Heart left ventricle (tissue), 16 donors: ENCODE measurements around the gene GCLC. TPM values are rescaled to one million over a fixed set of nuclear protein-coding genes. Genes with fewer than 3 reads are reported as not detected.
A peak's percentile ranks its signal among the peaks of the same experiment; 100 is the strongest.

ENCODE experiments used
- ATAC-seq, 4 donors: fragments of 200-7000 bp; cut with Tn5 transposase; one replicate each; pipeline ENCODE4 v1.9.1; 2020 to 2022; ENCODE audit warnings: moderate library complexity in 4 of 4, mild to moderate bottlenecking in 3 of 4, moderate number of reproducible peaks in 1 of 4
- DNase-seq, 5 donors: peaks; one replicate each; pipeline ENCODE4 v3.0.0-alpha.2; 2020
- H3K27ac ChIP-seq, 12 donors: fragments of 200-600 bp; sonication (generic) in 4 of 12; one replicate each; pipeline versions ENCODE4 v1.5.0 to v1.8.0; 2016 to 2022; ENCODE audit warnings: mild to moderate bottlenecking in 2 of 12
- H3K27me3 ChIP-seq, 9 donors: fragments of 200-600 bp; sonication (generic) in 2 of 9; one replicate each; pipeline versions ENCODE4 v1.5.1 to v1.8.0; 2016 to 2022; ENCODE audit warnings: mild to moderate bottlenecking in 3 of 9
- H3K36me3 ChIP-seq, 9 donors: fragments of 200-600 bp; sonication (generic) in 2 of 9; one replicate each; pipeline versions ENCODE4 v1.5.0 to v1.8.0; 2018 to 2022; ENCODE audit warnings: mild to moderate bottlenecking in 2 of 9
- H3K4me1 ChIP-seq, 12 donors: fragments of 200-600 bp; sonication (generic) in 4 of 12; one replicate each; pipeline versions ENCODE4 v1.5.0 to v1.8.0; 2016 to 2022; ENCODE audit warnings: mild to moderate bottlenecking in 3 of 12
- H3K4me3 ChIP-seq, 12 donors: fragments of 200-600 bp; sonication (generic) in 4 of 12; one replicate each; pipeline versions ENCODE4 v1.5.0 to v1.8.0; 2017 to 2022; ENCODE audit warnings: mild to moderate bottlenecking in 9 of 12, moderate library complexity in 4 of 12
- H3K9me3 ChIP-seq, 12 donors: fragments of 200-600 bp; sonication (generic) in 4 of 12; one replicate each; pipeline versions ENCODE4 v1.5.0 to v1.8.0; 2016 to 2022; ENCODE audit warnings: mild to moderate bottlenecking in 1 of 12
- CTCF ChIP-seq, 12 donors: fragments of 200-600 bp; sonication (generic) in 4 of 12; IDR thresholded peaks; one replicate each; pipeline versions ENCODE4 v1.5.0 to v1.8.0; 2018 to 2022; ENCODE audit warnings: antibody characterized with exemption in 12 of 12, mild to moderate bottlenecking in 5 of 12
- POLR2A ChIP-seq, 2 donors: fragments of 450-650 bp; IDR thresholded peaks; one replicate each; pipeline ENCODE4 v1.6.1; 2017; ENCODE audit warnings: antibody characterized with exemption in 2 of 2, mild to moderate bottlenecking in 2 of 2, moderate library complexity in 2 of 2
- WGBS, 4 donors: extraction: QIAGEN DNeasy Blood & Tissue Kit in 2 of 4; methylation state at CpG; one replicate each; pipeline versions ENCODE4 v1.1.5 to v1.1.7; 2013 to 2018; 5-methylcytosine and 5-hydroxymethylcytosine counted together
- intact Hi-C, 10 donors: fragments of 100-400 bp; cut with DNase I; formaldehyde crosslinking; loops; one replicate each; pipeline versions ENCODE4 v1.11.1 to v1.14.2; 2022
- polyA plus RNA-seq, 2 donors: library from polyadenylated mRNA; stranded (reverse); fragments of 200-250 nt; gene quantifications; one replicate each; pipeline ENCODE4 v1.2.3, GENCODE V29; 2013
- total RNA-seq, 9 donors: library from RNA; depleted of rRNA in 2 of 9; stranded (reverse); fragments of >200 nt in 2 of 9; fragmentation: NEBNext Ultra II Directional in 3 of 9; extraction: Animal tissue kit (Norgen Biotek cat#: 25700) in 3 of 9; gene quantifications; one replicate each; pipeline versions ENCODE4 v1.1.0 to v1.2.4, GENCODE V29; 2016 to 2023
- donor health status: ischemic (EF 13 %, LVEDD 7.1; RV severe dilation, severe dysfunction).
- donor health status: healthy with polysubstance abuse.
- donor health status: DM: no; HTN: yes; CAD: no.
- donor health status: DM: no; HTN: no; CAD: no.
- donor health status: ischemic (EF 25% LVEDD 6.9; RV normal size, moderate dysfunction).
- donor health status: ischemic (EF 25% LVEDD 5.7; RV mildly dilated, moderate dysfunction).
- donor health status: healthy.
- donor health status: DM: yes; HTN: yes; CAD: no.
- donor health status: ischemic (EF 35%, LVEDD 5.7; RV mildly dilated, moderate dysfunction).
- donor health status: nonischemic (EF 11% LVEDD 7.7; RV severe dilation, severe dysfunction).
- donor health status: DM: yes; HTN: yes; CAD: no.
- donor health status: PGD.
- donor health status: ischemic (EF 29% LVEDD 5.4; RV normal size, mild dysfunction).
- donor health status: nonischemic (EF 23%, LVEDD 6.1; RV moderate dilation, normal function).

Gene GCLC
- total and polyA plus RNA-seq, 11 donors: 8.1 to 42.9 (median 29.3) TPM

DNA sequence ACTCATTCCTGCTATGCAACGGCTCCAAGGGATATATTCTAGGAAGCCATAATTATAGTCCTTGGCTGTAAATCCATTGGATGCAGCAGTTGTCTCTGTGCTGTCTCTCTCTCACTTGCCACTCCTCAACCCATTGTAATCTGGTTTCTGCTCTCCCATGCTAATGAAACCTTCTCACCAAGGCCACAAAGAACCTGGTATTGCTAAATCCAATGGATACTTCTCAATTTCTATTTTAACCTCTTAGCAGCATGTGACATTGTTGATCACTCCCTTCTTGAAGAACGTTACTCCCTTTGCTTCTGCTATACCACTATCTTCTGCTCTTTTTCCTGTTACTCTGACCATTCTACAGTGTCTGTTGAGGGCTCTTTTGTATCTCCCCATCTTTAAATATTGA lies 39.8 kb upstream of the GCLC start:
- ATAC-seq (no peak), DNase-seq (no peak)
- peaks cover 0 to 4% (median 0%) of the 10 kb centered on the region in 9 donors for H3K27me3 ChIP-seq
- H3K9me3 ChIP-seq: no peaks in the 10 kb centered on the region
- H3K36me3 ChIP-seq: no peaks in the 10 kb centered on the region
- TF ChIP-seq CTCF (IDR thresholded peaks at IDR 0.05) (no peak), POLR2A (IDR thresholded peaks at IDR 0.05) (no peak)
- peak overlapping the region in 1 of 12 donors; percentile 56 for H3K27ac ChIP-seq
- 73 to 86% (median 81%) methylated on average over 2 of the region's 2 CpGs for WGBS, 4 donors
- no peak overlapping the region for H3K4me3 ChIP-seq
- peaks cover 0 to 45% (median 0%) of the 10 kb centered on the region in 12 donors for H3K4me1 ChIP-seq
- intact Hi-C loops: no loop called here

- intact Hi-C loops: no loop called here
Observed at GRCh38 chr6:53583451-53583850, 38.5 kb upstream of the GCLC start.

GRCh38 chr6:53582963-53583362 lies 38.1 kb upstream of the GCLC start:
- intact Hi-C loops: no loop called here
- Histone ChIP-seq H3K4me3 (no peak overlapping the region), H3K36me3 (no peaks in the 10 kb centered on the region), H3K4me1 (peaks cover 0 to 45% (median 0%) of the 10 kb centered on the region in 12 donors), H3K27ac (peak overlapping the region in 1 of 12 donors; percentile 61), H3K27me3 (no peaks in the 10 kb centered on the region), H3K9me3 (no peaks in the 10 kb centered on the region)
- no peak for TF ChIP-seq POLR2A (IDR thresholded peaks at IDR 0.05)
- TF ChIP-seq CTCF (IDR thresholded peaks at IDR 0.05): no peak
- DNase-seq: no peak
- ATAC-seq: no peak
- WGBS, 4 donors: 78 to 92% (median 89%) methylated on average over 2 of the region's 2 CpGs

More at GRCh38 chr6:53583451-53583850, 38.5 kb upstream of the GCLC start:
- Histone ChIP-seq H3K27me3 (no peaks in the 10 kb centered on the region), H3K36me3 (no peaks in the 10 kb centered on the region), H3K4me1 (peaks cover 0 to 45% (median 0%) of the 10 kb centered on the region in 12 donors), H3K9me3 (no peaks in the 10 kb centered on the region), H3K4me3 (no peak overlapping the region), H3K27ac (peak overlapping the region in 1 of 12 donors; percentile 61)
- no peak for DNase-seq
- 86 to 90% (median 87%) methylated on average over 3 of the region's 3 CpGs for WGBS, 4 donors
- no peak for TF ChIP-seq CTCF (IDR thresholded peaks at IDR 0.05)
- no peak for TF ChIP-seq POLR2A (IDR thresholded peaks at IDR 0.05)
- no peak for ATAC-seq

DNA sequence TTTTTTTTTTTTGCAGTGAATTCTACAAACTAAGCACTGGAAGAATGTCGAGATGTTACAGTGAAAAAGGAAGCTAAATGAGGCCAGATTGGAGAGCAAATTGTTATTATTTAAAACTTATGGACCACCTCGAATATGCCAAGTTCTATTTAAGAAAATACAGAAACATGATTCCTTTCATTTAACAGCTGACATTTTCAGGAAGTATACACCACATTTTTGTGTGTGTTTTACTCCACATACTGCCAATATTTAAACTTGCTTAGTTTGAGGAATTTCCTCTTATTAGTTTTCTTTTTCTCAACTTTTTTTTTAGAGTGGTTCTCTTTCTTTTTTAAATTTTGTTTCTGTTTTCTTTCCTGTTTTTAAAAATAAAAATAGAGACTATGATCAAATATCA lies 37.0 kb upstream of the GCLC start:
- peaks cover 0 to 45% (median 0%) of the 10 kb centered on the region in 12 donors for H3K4me1 ChIP-seq
- TF ChIP-seq POLR2A (IDR thresholded peaks at IDR 0.05): no peak
- TF ChIP-seq CTCF (IDR thresholded peaks at IDR 0.05): no peak
- H3K27me3 ChIP-seq: no peaks in the 10 kb centered on the region
- DNase-seq (no peak), ATAC-seq (no peak)
- intact Hi-C loops: no loop called here
- H3K4me3 ChIP-seq: no peak overlapping the region
- WGBS, 4 donors: 38 to 41% (median 38%) methylated on average over 2 of the region's 2 CpGs
- H3K27ac ChIP-seq: peak overlapping the region in 2 of 12 donors; percentile 14 to 50
- H3K36me3 ChIP-seq: no peaks in the 10 kb centered on the region
- H3K9me3 ChIP-seq: no peaks in the 10 kb centered on the region
